WERI-Rb-1 (cell line): ENCODE results near the gene ROBO1.

Experiments used
- DNase-seq: peaks from one replicate; pipeline ENCODE4 v3.0.0-alpha.2; 2020
- H3K27ac ChIP-seq: fragments of 250-450 bp; sonication (Bioruptor Pico); 2 replicates; pipeline ENCODE4 v1.5.1; 2020; ENCODE audit warnings: mild to moderate bottlenecking, moderate library complexity
- H3K27me3 ChIP-seq: fragments of 250-450 bp; sonication (Bioruptor Pico); 2 replicates; pipeline ENCODE4 v1.5.1; 2021; ENCODE audit warnings: mild to moderate bottlenecking, low read depth, moderate library complexity; ENCODE audit not compliant: insufficient read depth, severe bottlenecking
- H3K36me3 ChIP-seq: fragments of 250-450 bp; sonication (Bioruptor Pico); 2 replicates; pipeline ENCODE4 v1.5.1; 2020; ENCODE audit warnings: mild to moderate bottlenecking, moderate library complexity
- H3K4me3 ChIP-seq: 2 replicates; pipeline ENCODE4 v1.5.1; 2011; ENCODE audit warnings: low read depth, mild to moderate bottlenecking, control low read depth, low read length
- H3K9me3 ChIP-seq: fragments of 250-450 bp; sonication (Bioruptor Pico); 2 replicates; pipeline ENCODE4 v1.5.1; 2021; ENCODE audit warnings: mild to moderate bottlenecking, moderate library complexity; ENCODE audit not compliant: severe bottlenecking
- TF ChIP-seq, protein P1 (sequence below): IDR thresholded peaks from 2 replicates; pipeline ENCODE4 v1.5.1; 2011; ENCODE audit warnings: low read depth, mild to moderate bottlenecking, control low read depth, inconsistent platforms, low read length

ROBO1 gene

DNA sequence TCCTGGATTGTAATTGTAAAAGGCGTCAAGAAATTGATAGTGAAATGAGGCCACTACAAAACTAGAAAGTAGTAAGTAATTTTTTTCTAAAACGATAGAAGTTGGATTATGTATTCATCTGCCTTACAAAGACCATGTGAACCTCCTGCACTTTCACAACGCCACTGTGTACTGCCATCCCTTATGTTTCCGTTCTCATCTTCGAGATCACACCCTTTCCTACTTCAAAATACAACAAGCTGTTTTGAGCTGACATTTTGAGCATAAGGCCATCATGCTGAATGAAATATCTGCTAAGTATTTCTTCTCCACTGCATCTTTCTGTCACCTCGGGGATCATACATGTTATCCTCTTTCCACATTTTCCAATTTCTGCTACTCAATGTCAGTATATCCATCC, 885.5 kb downstream of the ROBO1 start:
- no peak overlapping the region for H3K27ac ChIP-seq

DNA sequence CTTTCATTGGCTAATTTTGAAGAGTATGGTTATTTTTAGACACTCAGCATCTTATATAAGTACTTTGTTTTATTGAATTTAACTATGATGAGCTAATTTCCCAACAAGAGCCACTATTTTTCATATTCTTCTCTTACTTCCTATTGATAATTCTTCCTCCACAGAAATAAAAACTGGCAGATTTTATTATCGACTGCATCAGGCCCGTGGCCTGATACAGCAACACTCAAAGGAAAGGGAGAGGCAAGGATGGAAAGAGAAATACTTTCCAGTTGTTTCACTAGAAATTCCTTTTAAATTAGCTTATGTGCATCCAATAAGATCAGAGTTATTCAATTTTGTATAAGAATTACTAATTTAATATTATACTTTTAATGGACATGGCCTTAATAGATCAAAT, 886.3 kb downstream of the ROBO1 start:
- no peaks in the 10 kb centered on the region for H3K9me3 ChIP-seq
- DNase-seq = no peak
- H3K4me3 ChIP-seq = no peak overlapping the region
- no peaks in the 10 kb centered on the region for H3K36me3 ChIP-seq
- H3K27ac ChIP-seq = no peak overlapping the region
- no peaks in the 10 kb centered on the region for H3K27me3 ChIP-seq
- TF ChIP-seq, protein P1, sequence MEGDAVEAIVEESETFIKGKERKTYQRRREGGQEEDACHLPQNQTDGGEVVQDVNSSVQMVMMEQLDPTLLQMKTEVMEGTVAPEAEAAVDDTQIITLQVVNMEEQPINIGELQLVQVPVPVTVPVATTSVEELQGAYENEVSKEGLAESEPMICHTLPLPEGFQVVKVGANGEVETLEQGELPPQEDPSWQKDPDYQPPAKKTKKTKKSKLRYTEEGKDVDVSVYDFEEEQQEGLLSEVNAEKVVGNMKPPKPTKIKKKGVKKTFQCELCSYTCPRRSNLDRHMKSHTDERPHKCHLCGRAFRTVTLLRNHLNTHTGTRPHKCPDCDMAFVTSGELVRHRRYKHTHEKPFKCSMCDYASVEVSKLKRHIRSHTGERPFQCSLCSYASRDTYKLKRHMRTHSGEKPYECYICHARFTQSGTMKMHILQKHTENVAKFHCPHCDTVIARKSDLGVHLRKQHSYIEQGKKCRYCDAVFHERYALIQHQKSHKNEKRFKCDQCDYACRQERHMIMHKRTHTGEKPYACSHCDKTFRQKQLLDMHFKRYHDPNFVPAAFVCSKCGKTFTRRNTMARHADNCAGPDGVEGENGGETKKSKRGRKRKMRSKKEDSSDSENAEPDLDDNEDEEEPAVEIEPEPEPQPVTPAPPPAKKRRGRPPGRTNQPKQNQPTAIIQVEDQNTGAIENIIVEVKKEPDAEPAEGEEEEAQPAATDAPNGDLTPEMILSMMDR = no peak

More for the DNA sequence above, 885.5 kb downstream of the ROBO1 start:
- Histone ChIP-seq H3K9me3 (no peaks in the 10 kb centered on the region), H3K36me3 (no peaks in the 10 kb centered on the region), H3K4me3 (no peak overlapping the region), H3K27me3 (no peaks in the 10 kb centered on the region)
- DNase-seq = no peak
- TF ChIP-seq, protein P1 = no peak

DNA sequence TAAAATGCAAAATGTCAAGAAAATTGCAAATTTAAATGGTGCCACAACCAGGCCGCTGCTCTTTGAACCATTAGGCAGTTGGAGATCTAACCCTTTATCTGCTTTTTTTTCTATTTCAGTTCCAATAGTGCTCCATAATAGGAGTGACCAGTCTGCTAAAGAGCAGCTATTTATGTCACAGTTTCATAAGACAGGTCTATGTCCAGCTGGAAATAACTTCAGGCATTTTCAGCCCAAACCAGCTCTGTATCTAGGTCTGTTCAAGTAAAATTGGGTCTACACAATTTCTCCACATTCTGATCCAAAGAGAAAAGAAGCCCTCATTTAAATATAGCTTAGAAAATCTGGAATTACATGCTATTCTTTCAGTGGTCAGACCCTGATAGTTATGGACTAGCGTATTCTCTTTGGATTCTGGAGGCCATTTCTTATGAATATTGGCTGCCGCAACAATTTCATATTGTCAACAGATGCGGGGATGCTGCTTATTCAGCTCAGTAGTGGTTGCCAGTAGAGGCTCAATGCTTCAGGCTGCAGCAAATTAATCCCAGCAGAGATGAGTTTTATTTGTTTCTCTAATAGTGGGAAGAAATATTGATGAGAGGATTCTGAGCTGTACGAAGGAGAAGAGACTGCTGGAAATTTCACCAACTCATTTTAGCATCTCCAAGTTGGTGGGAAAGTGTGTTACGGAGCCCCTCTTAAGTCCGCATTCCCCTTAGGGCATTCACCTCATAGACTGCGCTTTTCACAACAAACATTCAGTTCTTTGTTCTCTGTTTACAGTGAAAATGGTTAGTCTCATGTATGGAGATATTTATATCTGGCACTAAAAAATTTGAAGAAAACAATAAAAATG, 887.0 kb downstream of the ROBO1 start:
- H3K9me3 ChIP-seq = no peaks in the 10 kb centered on the region
- TF ChIP-seq, protein P1 = no peak
- H3K4me3 ChIP-seq = no peak overlapping the region
- H3K36me3 ChIP-seq = no peaks in the 10 kb centered on the region
- H3K27me3 ChIP-seq = no peaks in the 10 kb centered on the region
- no peak for DNase-seq
- no peak overlapping the region for H3K27ac ChIP-seq

DNA sequence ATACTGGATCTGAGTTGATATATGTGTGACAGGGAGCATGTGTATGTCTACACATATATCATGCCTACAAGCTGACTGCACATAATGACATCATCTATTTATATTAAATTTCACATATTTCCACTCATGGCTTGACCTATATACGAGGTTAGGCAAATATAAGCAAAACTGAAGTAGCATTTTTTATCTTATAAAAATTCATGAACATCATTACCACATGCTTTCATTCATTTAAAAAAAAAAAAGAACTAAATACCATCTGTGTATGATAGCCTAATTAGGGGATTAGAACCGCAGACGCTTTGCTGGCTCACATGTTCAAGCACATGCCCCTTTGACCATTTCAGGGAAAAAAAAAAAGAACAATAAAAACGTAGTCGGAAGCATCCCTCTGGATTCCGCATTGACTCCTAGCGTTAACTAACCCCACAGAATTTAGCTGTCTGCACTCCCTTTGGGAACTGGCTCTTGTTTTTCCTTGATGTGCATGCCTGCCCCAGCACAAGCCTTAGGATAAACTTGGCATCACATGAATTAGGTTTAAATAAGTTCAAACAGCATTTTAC, 888.4 kb downstream of the ROBO1 start:
- Histone ChIP-seq H3K27ac (no peak overlapping the region), H3K36me3 (no peaks in the 10 kb centered on the region), H3K27me3 (no peaks in the 10 kb centered on the region), H3K9me3 (no peaks in the 10 kb centered on the region), H3K4me3 (no peak overlapping the region)
- TF ChIP-seq, protein P1 = no peak
- DNase-seq = no peak

DNA sequence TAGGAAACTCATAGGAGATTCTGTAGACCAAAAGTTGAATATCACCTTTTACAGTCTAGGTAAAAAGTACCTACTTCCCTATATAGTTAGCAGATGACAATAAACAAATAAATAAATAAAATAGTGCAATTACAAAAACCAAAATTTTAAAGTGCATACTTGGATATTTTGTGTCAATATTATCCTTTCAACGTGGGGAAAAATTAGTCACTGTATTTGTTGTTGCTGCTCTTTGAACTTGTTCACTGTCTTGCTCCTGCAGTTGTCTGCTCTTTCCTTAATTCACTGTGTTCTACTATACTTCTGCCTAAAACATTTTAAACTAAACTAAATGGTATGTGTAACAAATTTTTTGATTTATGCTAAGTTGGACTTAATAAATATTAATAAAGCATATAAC, 889.0 kb downstream of the ROBO1 start:
- H3K27me3 ChIP-seq = no peaks in the 10 kb centered on the region
- H3K9me3 ChIP-seq = no peaks in the 10 kb centered on the region
- H3K4me3 ChIP-seq = no peak overlapping the region
- no peaks in the 10 kb centered on the region for H3K36me3 ChIP-seq
- TF ChIP-seq, protein P1 = no peak
- no peak overlapping the region for H3K27ac ChIP-seq
- no peak for DNase-seq
